GM21529 (cell line): ENCODE data around the gene STRADA.

Experiments
- ATAC-seq: cut with Tn5 transposase; IDR thresholded peaks from one replicate; pipeline ENCODE4 v1.9.1; 2021; ENCODE audit not compliant: unreplicated experiment

STRADA gene

GRCh38 chr17:63741408-63742173 is at the start of gene STRADA:
STRADA (minus strand) TSS chr17:63741799; CDS start chr17:63728369, 13,430 bp downstream.
- peak; percentile 87 for ATAC-seq

GRCh38 chr17:63790057-63790456 is 48.5 kb upstream of the STRADA start:
- ATAC-seq = no peak

- ATAC-seq = no peak
These were observed 45.5 kb upstream of the STRADA start for GRCh38 chr17:63786971-63787711.

GRCh38 chr17:63786117-63786516 is 44.5 kb upstream of the STRADA start:
- ATAC-seq = no peak

GRCh38 chr17:63785556-63785955 is 44.0 kb upstream of the STRADA start:
- ATAC-seq = no peak

- ATAC-seq = no peak
These were observed 41.9 kb upstream of the STRADA start for GRCh38 chr17:63783522-63783921.

- ATAC-seq = no peak
These were observed 39.3 kb upstream of the STRADA start for GRCh38 chr17:63780928-63781327.

- ATAC-seq = no peak
These were observed 38.9 kb upstream of the STRADA start for GRCh38 chr17:63780507-63780906.

- ATAC-seq = no peak
These were observed 33.8 kb upstream of the STRADA start for GRCh38 chr17:63775420-63775819.

GRCh38 chr17:63774969-63775265 is 33.3 kb upstream of the STRADA start:
- ATAC-seq = no peak

- peak; percentile 4 for ATAC-seq
These were observed 32.8 kb upstream of the STRADA start, which contains the start of gene DDX42 for GRCh38 chr17:63774141-63774968. DDX42 (plus strand) TSS chr17:63774170; CDS start chr17:63787050, 12,880 bp downstream.

GRCh38 chr17:63773272-63774140 is 31.9 kb upstream of the STRADA start, which contains the start of gene CCDC47:
CCDC47 (minus strand) TSS chr17:63773597; CDS start chr17:63766175, 7,422 bp downstream.
- ATAC-seq = peak; percentile 86

- no peak for ATAC-seq
These were observed 31.2 kb upstream of the STRADA start for GRCh38 chr17:63772801-63773271.

GRCh38 chr17:63768433-63768832 is 26.8 kb upstream of the STRADA start:
- no peak for ATAC-seq

GRCh38 chr17:63766754-63767153 is 25.2 kb upstream of the STRADA start:
- ATAC-seq = no peak

- no peak for ATAC-seq
These were observed 23.1 kb upstream of the STRADA start for GRCh38 chr17:63764716-63765115.

- ATAC-seq = no peak
These were observed 20.8 kb upstream of the STRADA start for GRCh38 chr17:63762161-63763078.

- no peak for ATAC-seq
These were observed 19.4 kb upstream of the STRADA start for GRCh38 chr17:63760771-63761539.
